GM23338 (cell line): ENCODE measurements around the gene ARF6. TPM values are rescaled to one million over a fixed set of nuclear protein-coding genes. Genes with fewer than 3 reads are reported as not detected.

Experiments used
- ATAC-seq: fragments of 200-7000 bp; cut with Tn5 transposase; 3 replicates; pipeline ENCODE4 v1.9.1; 2020
- DNase-seq: peaks from one replicate; pipeline ENCODE4 v3.0.0-alpha.2; 2015; ENCODE audit warnings: low spot score
- H2AFZ ChIP-seq: fragments of 200-600 bp; sonication (generic); 2 replicates; pipeline ENCODE4 v1.8.0; 2016; ENCODE audit warnings: antibody characterized with exemption, mild to moderate bottlenecking, moderate library complexity
- H3F3A ChIP-seq: fragments of 200-600 bp; sonication (generic); replicated peaks from 2 replicates; pipeline ENCODE4 v1.8.0; 2017; ENCODE audit warnings: antibody characterized with exemption, mixed run types, low read depth
- H3K27ac ChIP-seq: fragments of 200-600 bp; sonication (generic); 2 replicates; pipeline ENCODE4 v1.6.1; 2016; ENCODE audit warnings: low read depth
- H3K27me3 ChIP-seq: fragments of 200-600 bp; sonication (generic); 2 replicates; pipeline ENCODE4 v1.8.0; 2016; ENCODE audit warnings: mild to moderate bottlenecking, mixed run types, moderate library complexity; ENCODE audit not compliant: insufficient read depth
- H3K36me3 ChIP-seq: fragments of 200-600 bp; sonication (generic); 2 replicates; pipeline ENCODE4 v1.8.0; 2016; ENCODE audit warnings: mild to moderate bottlenecking; ENCODE audit not compliant: insufficient read depth
- H3K4me1 ChIP-seq: fragments of 200-600 bp; sonication (generic); 2 replicates; pipeline ENCODE4 v1.8.0; 2016; ENCODE audit warnings: mild to moderate bottlenecking, moderate library complexity; ENCODE audit not compliant: insufficient read depth
- H3K4me2 ChIP-seq: fragments of 200-600 bp; sonication (generic); 2 replicates; pipeline ENCODE4 v1.7.1; 2017; ENCODE audit warnings: mixed run types
- H3K4me3 ChIP-seq: fragments of 200-600 bp; sonication (generic); 2 replicates; pipeline ENCODE4 v1.6.1; 2016; ENCODE audit warnings: mixed run types
- H3K79me2 ChIP-seq: fragments of 200-600 bp; sonication (generic); replicated peaks from 2 replicates; pipeline ENCODE4 v1.8.0; 2017; ENCODE audit warnings: mild to moderate bottlenecking; ENCODE audit not compliant: insufficient read depth
- H3K9me2 ChIP-seq: fragments of 200-600 bp; sonication (generic); 2 replicates; pipeline ENCODE4 v1.8.0; 2017; ENCODE audit not compliant: insufficient read depth
- H4K20me1 ChIP-seq: fragments of 200-600 bp; sonication (generic); replicated peaks from 2 replicates; pipeline ENCODE4 v1.8.0; 2017; ENCODE audit warnings: mild to moderate bottlenecking; ENCODE audit not compliant: insufficient read depth
- H3K27ac Mint-ChIP-seq: 2 replicates; pipeline ENCODE4 v1.8.0; 2020; ENCODE audit warnings: inconsistent platforms, mild to moderate bottlenecking, moderate library complexity, mixed read lengths
- H3K27me3 Mint-ChIP-seq: 3 replicates; pipeline ENCODE4 v1.8.0; 2022; ENCODE audit warnings: low read depth, mild to moderate bottlenecking, moderate library complexity, mixed read lengths, inconsistent platforms; ENCODE audit not compliant: insufficient read depth, poor library complexity
- H3K36me3 Mint-ChIP-seq: 3 replicates; pipeline ENCODE4 v1.8.0; 2021; ENCODE audit warnings: low read depth, mild to moderate bottlenecking, inconsistent platforms, moderate library complexity, mixed read lengths
- H3K4me1 Mint-ChIP-seq: 3 replicates; pipeline ENCODE4 v1.8.0; 2020; ENCODE audit warnings: mild to moderate bottlenecking, inconsistent platforms, mixed read lengths
- H3K4me3 Mint-ChIP-seq: 3 replicates; pipeline ENCODE4 v1.8.0; 2021; ENCODE audit warnings: moderate library complexity, mild to moderate bottlenecking, inconsistent platforms, mixed read lengths
- H3K9me3 Mint-ChIP-seq: 3 replicates; pipeline ENCODE4 v1.8.0; 2020; ENCODE audit warnings: moderate library complexity, mild to moderate bottlenecking, inconsistent platforms, mixed read lengths
- CREB1 ChIP-seq: fragments of 250-450 bp; sonication (Bioruptor Pico); IDR thresholded peaks from 2 replicates; pipeline ENCODE4 v1.5.0; 2020; ENCODE audit warnings: low read depth, mild to moderate bottlenecking, moderate library complexity
- CTCF ChIP-seq, 2 experiments: fragments of 200-600 bp in 1 of 2; sonication (generic) in 1 of 2; conservative IDR thresholded peaks; 2 replicates each; pipeline versions ENCODE4 v1.5.1 to v1.6.1; 2016 to 2017; ENCODE audit warnings: antibody characterized with exemption in 2 of 2, low read depth in 2 of 2, mild to moderate bottlenecking in 2 of 2, moderate library complexity in 1 of 2
- EZH2 ChIP-seq: fragments of 200-600 bp; sonication (generic); IDR thresholded peaks from one replicate; pipeline ENCODE4 v1.8.0; 2017; ENCODE audit warnings: antibody characterized with exemption, mild to moderate bottlenecking, low read depth; ENCODE audit not compliant: unreplicated experiment
- EZH2phosphoT487 ChIP-seq: fragments of 200-600 bp; sonication (generic); IDR thresholded peaks from one replicate; pipeline ENCODE4 v1.8.1; 2018; ENCODE audit warnings: antibody characterized with exemption; ENCODE audit not compliant: unreplicated experiment
- POLR2AphosphoS5 ChIP-seq: IDR thresholded peaks from 2 replicates; pipeline ENCODE4 v1.6.1; 2016; ENCODE audit warnings: antibody characterized with exemption, low read depth
- REST ChIP-seq: IDR thresholded peaks from one replicate; pipeline ENCODE4 v1.6.1; 2018; ENCODE audit warnings: antibody characterized with exemption; ENCODE audit not compliant: unreplicated experiment
- STAT1 ChIP-seq: IDR thresholded peaks from one replicate; pipeline ENCODE4 v1.6.1; 2016; ENCODE audit warnings: antibody characterized with exemption; ENCODE audit not compliant: unreplicated experiment
- ZNF114 ChIP-seq: fragments of 250-450 bp; sonication (Bioruptor Pico); IDR thresholded peaks from 2 replicates; pipeline ENCODE4 v1.5.0; 2020; ENCODE audit warnings: mild to moderate bottlenecking, moderate library complexity
- polyA plus RNA-seq: library from polyadenylated mRNA; unstranded; fragments of >200 nt; fragmentation: Nextera tagmentation; extraction: Ambion mirVana; gene quantifications from 2 replicates; pipeline ENCODE4 v1.2.1, GENCODE V29; 2016
- total RNA-seq: library from RNA; depleted of rRNA; stranded (reverse); fragments of >200 nt; shearing (Covaris generic); gene quantifications from 2 replicates; pipeline ENCODE4 v1.2.3, GENCODE V29; 2014

Gene ARF6
- total and polyA plus RNA-seq, 2 experiments from 2014 or later: 47.8 to 73.1 TPM

- no peak for TF ChIP-seq CTCF (conservative IDR thresholded peaks at IDR 0.05; ENCODE audit: low read depth in 2 of 2)
- TF ChIP-seq ZNF114: no peak
- TF ChIP-seq EZH2: no peak
Observed at GRCh38 chr14:49939884-49940510, 47.1 kb downstream of the ARF6 start (continued).

GRCh38 chr14:49940808-49941421 lies 48.0 kb downstream of the ARF6 start:
- H3K9me3 Mint-ChIP-seq: peaks cover 35% of the 10 kb centered on the region
- H3K4me1 ChIP-seq: no peaks in the 10 kb centered on the region
- H2AFZ ChIP-seq: no peak overlapping the region
- H3K27me3 Mint-ChIP-seq: peaks cover 9% of the 10 kb centered on the region
- H3K36me3 ChIP-seq: no peaks in the 10 kb centered on the region
- H3K27me3 ChIP-seq: no peaks in the 10 kb centered on the region
- H3K4me2 ChIP-seq: no peak overlapping the region
- no peaks in the 10 kb centered on the region; the same call in 1 of the 2 replicates for H3K9me2 ChIP-seq
- no peaks in the 10 kb centered on the region for H4K20me1 ChIP-seq
- DNase-seq: no peak
- no peak overlapping the region for H3K27ac Mint-ChIP-seq
- no peaks in the 10 kb centered on the region; the same call in 2 of the 3 replicates for H3K4me1 Mint-ChIP-seq
- no peak overlapping the region for H3K4me3 ChIP-seq
- H3F3A ChIP-seq: no peaks in the 10 kb centered on the region
- H3K36me3 Mint-ChIP-seq: peaks cover 17% of the 10 kb centered on the region
- ATAC-seq: no peak
- no peak overlapping the region for H3K27ac ChIP-seq
- no peak overlapping the region for H3K4me3 Mint-ChIP-seq
- TF ChIP-seq EZH2phosphoT487 (no peak), POLR2AphosphoS5 (no peak), ZNF114 (no peak), CREB1 (CRISPR knock-in tag) (no peak), STAT1 (no peak), CTCF (conservative IDR thresholded peaks at IDR 0.05; ENCODE audit: low read depth in 2 of 2) (no peak), REST (no peak)
- no peaks in the 10 kb centered on the region for H3K79me2 ChIP-seq
